Putamen (tissue), 1 donor: ENCODE results near the gene CCR9.
A peak's percentile ranks its signal among the peaks of the same experiment; 100 is the strongest.
"Not testable (repeated sequence)": the region's sequence is repeated elsewhere in the genome, so short reads cannot be mapped to it uniquely, and the experiment has no call there.

Experiments used
- DNase-seq: peaks from one replicate; pipeline ENCODE4 v3.0.0-alpha.2; 2016; ENCODE audit warnings: low spot score

Gene CCR9, protein sequence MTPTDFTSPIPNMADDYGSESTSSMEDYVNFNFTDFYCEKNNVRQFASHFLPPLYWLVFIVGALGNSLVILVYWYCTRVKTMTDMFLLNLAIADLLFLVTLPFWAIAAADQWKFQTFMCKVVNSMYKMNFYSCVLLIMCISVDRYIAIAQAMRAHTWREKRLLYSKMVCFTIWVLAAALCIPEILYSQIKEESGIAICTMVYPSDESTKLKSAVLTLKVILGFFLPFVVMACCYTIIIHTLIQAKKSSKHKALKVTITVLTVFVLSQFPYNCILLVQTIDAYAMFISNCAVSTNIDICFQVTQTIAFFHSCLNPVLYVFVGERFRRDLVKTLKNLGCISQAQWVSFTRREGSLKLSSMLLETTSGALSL

DNA sequence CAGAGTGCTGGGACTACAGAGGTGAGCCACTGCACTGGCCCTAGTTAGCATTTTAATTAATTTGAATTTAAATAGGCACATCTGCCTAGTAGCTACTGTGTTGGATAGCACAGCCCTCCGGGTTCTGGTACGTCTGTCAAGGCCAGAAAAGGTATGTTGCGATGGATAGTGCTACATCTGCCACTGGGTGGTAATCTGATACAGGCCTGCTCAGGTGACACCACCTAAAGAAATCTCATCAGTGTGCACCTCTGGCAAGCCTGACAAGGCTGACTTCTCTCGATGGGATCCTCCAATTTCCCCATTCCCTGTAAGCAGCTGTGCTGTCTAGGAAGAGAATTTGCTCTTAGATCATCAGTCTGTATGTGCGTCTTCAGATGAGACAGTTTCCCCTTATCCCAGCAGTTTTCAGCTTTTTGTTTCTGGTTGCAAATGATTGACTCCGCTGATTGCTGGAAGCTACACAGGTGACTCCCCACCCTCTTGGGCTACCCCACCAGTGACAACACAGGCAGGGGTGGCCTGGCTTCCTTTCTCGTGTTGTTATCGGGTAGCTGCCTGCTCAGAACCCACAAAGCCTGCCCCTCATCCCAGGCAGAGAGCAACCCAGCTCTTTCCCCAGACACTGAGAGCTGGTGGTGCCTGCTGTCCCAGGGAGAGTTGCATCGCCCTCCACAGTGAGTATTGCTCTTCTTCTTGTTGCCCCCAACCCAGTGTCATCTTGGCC is at the start of gene CCR9:
TSS of gene CCR9 (plus strand) at position 565 of the 727 bp plus-strand sequence. CDS start 8,391 bp downstream, outside the sequence.
- no peak for DNase-seq

DNA sequence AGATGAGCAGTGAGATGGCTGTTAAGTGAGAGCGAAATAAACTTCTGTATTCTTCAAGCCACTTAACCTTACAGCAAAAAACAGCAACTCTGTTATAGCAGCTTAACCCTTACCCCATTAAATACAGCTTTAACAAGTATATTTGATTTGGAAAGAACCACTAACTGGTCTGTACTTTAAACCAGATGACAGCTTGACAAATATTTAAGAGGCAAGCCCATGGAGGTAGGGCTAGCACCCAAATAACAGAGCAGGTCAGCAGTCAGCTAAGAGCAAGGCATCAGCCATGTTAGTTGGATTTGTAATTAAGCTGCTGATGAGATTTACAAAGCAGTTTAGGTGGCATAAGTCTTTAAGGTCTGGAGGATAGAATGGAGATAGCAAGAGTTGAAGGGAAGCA is 47.9 kb upstream of the CCR9 start:
- no peak for DNase-seq

DNA sequence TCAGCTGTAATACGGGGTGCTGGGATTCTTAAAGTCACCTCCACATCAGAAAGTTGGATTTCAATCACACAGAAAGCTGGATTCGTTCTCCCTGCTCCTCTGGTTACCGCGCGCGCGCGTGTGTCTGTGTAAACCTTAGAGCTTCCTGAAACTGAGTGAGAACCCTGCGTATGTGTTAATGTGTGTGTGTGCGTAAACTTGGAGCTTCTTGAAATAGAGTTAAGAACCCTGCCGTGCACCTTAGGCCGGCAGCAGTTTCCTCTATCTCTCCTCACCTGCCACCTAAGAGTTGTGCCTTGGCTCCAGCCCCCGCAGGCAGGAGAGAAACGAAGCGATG is 45.0 kb upstream of the CCR9 start:
- no peak for DNase-seq

DNA sequence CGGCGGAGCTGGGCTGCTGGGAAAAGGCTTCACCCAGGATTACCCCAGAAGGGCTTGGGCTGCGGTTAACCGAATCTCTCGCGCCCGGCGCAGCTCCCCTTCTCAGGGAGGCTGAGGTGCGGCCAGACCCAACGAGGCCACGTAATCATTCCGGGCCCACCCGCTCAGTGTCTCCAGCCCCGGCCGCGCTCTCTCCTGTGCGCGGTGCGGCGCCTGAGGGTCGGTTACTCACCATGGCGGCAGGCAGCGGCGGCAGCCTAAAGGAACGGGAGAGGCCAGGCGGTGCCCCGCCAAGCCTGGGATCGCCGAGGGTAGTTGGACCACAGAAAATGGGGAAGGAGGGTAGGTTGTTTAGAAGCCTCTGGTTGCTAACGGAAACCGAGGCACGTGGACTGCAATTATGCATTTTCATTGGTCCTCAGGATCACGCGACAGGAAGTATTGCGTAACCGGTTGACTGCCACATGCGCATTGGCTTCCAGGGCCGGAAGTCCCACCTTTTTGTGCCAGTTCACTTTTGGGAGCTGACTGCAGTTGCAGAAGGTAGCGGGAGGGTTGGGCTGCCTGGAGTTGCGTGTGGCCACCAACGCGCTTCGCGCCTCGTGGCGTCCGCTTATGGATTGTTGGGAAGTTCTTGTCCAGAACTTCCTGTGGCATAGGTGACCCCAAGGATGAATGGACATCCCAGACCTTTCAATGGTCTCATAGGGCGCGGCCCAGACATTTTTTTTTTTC is 44.4 kb upstream of the CCR9 start, which contains the start of gene LZTFL1:
TSS of gene LZTFL1 (minus strand) at position 363 of the 735 bp plus-strand sequence. CDS start at position 235, 128 bp downstream.
- peak; percentile 94 for DNase-seq

DNA sequence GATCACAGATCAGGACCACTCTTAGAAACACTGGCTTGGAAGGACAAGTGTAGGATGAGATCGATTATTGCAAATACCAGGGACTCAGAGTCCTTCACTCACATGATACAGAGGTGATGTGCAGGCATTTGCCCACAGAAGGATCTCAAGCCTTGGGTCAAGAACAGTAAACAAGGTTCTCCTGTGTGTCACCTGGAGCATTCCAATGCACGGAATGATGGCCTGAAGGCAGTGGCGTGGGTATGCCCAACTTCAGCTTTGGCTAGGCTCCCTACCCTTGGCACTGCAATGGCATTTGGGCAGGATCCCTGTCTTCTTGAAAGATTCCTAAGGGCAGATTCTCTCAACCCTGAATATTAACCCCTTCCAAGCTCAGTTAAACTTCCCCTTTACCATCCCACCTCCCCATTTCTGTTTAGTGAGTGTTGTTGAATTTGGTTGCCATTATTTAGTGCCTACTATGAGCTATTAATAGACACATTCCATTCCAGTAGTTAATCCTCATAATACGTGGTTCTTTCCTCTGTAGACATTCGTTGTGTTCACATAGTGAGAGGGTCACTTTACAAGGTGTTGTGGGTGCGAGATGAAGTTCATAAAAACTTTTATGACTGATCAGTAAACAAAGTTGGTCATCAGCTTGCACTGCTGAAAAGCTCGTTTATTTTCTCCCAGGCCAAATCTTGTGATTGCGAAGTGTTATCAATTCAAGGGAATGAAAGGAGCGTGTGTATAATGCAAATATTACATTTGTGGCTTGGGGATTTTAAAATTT is 43.3 kb upstream of the CCR9 start:
- DNase-seq = no peak

DNA sequence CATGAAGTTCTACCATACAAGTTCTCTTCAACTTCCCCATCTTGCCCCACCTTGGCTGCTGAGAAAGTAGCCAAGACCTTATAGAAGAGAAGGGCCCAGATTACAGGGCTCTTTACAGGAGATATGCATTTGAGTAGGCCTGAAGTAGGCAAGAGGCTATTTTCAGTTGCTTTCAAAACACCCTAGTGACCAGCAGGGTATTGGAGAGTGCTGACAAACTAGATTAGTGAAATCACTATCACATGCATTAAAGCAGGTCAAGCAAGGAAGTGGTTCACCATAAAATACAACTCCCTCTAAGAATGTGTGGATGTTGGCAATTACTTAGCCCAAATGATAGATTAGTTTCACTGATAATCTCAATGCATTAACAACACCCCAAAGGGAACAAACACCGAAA is 41.7 kb upstream of the CCR9 start:
- DNase-seq = no peak

DNA sequence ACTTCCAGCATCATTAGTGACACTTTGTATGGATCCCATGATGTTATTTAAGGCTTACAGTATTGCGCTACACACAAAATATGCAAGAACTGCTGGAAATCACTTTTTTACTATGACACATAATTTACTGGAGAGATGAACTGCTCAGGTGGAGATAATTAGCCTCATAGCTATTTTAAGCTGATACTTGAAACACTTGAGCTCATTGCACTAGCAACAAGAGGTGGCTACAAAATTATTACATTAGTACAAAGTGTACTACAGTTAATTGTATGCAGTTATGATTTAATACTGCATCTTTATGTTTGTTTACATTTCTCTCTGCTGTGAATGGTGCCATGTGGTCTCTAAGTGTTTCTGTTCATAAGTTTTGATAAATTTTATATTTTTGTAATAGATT is 38.0 kb upstream of the CCR9 start:
- peak; percentile 41 for DNase-seq

DNA sequence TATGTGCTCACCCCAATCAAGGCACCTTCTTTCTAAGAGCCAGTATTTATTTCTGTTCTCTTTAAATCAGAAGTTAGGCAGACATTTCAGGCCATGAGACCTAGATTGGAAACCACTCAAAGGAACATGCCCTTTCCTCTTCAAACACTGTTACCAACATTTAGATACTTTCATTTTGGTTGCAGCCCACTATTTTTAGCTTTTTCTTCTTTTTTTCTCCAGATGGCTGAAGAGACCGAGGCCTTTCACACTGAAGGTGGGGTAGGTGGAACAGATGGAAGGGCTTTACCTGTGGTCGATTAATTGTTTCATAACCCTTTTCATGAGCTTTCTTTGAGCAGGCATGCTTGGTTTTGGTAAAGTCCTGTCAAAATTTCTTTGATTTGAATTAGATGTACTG is 33.5 kb upstream of the CCR9 start:
- DNase-seq = no peak

DNA sequence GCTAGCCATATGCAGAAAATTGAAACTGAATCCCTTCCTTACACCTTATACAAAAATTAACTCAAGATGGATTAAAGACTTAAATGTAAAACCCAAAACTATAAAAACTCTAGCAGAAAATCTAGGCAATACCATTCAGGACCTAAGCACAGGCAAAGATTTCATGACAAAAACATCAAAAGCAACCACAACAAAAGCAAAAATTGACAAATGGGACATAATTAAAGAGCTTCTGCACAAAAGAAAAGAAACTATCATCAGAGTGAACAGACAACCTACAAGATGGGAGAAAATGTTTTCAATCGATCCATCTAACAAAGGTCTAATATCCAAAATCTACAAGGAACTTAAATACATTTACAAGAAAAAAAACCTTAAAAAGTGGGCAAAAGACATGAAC is 30.0 kb upstream of the CCR9 start:
- DNase-seq = not testable (repeated sequence)

DNA sequence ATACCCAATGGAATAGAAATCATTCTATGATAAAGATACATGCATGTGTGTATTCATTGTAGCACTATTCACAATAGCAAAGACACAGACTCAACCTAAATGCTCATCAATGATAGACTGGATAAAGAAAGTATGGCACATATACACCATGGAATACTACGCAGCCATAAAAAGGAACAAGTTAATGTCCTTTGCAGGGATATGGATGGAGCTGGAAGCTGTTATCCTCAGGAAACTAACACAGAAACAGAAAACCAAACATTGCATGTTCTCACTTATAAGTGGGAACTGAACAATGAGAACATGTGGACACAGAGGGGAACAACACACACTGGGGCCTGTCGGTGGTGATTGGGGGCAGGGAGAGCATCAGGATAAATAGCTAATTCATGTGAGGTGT is 29.3 kb upstream of the CCR9 start:
- DNase-seq = not testable (repeated sequence)

DNA sequence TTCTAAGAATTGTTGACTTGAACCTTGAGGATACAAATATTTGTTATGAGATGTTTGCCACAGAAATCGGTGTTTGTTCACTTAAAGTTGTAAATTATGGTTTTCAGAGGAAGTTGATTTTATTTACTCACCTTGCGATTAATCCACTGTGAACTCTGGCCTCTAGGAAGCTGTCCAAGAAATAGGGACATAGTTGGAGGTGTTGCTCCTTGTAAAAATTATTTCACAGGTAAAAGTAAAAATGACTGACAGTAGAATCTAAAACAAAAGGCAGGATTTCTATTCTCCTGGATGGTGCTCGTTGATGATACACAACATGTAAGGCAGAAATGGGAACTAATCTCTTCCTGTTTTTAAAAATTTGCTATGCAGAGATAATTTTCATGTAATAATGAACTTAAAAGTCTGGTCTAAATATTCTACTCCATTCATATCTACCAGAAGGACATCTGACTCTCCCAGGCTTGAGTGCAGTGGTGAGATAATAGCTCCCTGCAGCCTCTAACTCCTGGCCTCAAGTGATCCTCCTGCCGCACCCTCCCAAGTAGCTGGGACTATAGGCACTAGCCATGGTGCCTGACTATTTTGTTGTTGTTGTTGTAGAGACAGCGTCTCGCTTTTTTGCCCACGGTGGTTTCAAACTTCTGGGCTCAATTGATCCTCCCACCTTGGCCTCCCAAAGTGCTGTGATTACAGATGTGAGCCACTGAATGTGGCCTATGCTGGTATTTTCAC is 27.4 kb upstream of the CCR9 start:
- no peak for DNase-seq

DNA sequence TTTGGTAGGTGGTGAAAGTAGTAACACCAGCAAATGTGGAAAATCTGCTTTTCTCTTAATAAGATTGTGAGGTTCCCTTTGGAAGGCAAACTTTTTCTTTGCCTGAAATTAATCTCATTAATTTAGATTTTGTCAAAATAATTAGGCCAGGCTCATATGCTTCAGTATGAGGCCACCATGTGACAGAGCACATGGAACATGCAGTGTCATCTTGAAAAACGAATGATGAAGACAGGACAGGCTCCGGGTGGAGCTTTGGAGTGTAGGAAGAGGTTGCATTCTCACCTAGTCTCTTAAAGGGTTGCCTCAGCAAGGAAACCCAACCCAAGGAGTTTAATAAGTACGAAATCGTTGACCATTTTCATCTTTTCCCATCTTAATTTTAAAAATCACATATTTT is 25.9 kb upstream of the CCR9 start:
- no peak for DNase-seq

DNA sequence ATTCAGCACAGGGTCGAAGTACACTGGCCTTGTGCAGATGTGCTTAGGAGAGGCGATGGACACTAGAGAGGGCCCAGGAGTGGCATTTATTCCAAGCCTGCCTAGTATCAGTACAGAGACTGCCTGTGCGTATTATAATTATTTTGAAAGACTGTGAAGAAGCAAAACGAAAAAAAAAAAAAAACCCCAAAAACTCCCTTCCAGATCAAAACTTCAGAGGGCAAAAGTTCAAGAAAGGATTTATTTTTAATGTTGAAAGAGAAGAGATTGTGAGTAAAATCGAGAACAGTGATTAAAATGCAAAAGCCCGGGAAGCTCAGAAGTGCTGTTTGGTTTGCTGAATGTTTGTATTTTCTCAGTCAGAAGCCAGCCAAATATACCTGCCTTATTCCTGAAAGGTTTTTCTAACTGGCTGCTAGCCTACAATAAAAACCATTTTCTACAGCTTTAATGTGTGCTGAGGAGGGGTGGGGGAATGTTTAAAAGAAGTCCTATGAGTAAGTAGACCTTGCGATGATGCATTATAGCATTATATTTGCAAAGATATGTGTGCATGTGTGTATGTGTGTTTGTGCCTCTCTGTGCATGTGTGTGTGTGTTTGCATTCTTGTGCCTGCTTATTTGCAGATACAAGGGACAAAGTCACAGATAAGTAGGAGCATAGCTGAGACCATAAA is 25.2 kb upstream of the CCR9 start:
- DNase-seq = no peak

DNA sequence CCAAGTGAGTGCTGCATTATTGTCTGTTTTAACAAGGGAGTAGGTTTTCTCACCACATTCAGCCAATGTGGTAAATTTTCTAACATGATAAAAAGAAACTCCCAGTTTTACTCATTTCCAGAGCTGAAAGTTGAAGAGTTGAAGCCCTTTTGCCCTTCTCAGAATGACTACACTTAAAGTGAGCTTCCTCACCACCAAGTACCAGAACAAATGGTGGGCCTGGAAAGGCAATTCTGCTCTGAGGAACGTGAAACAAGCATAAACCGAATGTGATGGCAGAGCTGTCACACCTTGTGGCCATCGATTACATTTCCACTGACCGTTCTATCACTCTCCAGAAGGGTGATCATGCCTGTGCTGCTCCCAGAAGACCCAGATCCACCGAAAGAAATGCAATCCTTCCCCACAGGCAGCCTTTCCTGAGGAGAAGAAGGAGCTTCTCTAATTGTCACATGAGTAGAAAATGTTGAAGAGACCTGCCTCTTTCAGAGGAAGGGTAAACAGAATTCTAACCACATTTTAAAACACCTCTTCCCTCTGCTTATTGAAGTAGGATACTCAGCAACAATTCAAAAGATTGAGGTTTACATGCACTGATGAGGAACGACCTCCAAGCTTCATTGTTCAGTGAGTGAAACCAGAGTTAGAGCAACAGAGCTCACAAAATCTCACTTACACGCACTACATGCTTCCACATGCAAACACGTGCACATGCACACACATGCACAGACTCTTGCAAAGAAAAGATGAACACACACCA is 21.4 kb upstream of the CCR9 start:
- no peak for DNase-seq

DNA sequence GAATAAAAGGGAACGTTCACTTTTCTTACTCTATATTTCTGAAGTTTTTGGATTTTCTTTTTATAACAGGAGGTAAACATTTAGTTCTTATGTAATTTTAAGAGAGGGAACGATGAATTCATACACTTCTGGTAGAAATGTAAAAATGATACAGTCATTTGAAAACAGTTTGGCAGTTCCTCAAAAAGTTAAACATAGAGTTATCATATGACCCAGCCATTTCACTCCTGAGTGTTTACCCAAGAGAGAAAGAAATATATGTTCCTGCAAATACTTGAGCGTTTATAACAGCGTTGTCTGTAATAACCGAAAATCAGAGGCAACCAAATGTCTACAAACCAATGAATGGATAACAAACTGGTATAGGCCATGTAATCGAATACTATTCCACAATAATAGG is 20.8 kb upstream of the CCR9 start:
- DNase-seq = no peak

DNA sequence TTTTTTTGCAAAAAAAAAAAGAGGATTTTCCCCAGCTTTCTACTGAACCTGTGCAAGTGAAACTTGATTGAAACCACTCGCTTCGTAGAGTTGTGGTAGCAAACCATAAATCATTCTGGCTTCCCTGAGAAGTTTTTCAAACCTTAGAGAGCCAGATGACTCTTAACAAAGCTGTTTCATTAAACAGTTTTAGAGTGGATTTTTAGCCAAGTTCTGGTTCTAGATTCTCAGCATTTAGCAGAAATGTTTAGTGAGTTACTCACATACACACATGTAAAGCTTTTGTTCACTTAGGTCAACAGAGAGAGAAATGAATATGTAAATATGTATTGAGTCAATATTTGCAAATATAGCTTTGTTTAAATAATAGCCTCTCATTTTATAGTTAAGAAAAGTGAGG is 18.1 kb upstream of the CCR9 start:
- DNase-seq = no peak

DNA sequence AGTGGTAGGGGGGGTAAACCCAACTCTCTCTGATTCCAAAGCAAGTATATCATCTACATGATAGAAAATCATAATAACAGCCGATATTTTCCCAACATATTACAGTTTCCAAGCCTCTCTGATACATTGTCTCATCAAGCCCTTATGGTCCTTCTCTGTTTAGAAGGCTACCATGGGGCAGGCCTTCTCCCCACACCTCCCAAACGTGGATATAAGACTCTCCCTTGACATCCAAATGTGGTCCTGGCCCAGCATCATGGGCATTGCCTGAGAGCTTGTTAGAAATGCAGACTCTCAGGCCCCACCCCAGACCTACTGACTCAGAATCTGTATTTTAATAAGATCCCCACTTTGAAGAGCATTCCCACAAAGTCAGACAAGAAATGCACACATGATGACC is 17.7 kb upstream of the CCR9 start:
- no peak for DNase-seq

DNA sequence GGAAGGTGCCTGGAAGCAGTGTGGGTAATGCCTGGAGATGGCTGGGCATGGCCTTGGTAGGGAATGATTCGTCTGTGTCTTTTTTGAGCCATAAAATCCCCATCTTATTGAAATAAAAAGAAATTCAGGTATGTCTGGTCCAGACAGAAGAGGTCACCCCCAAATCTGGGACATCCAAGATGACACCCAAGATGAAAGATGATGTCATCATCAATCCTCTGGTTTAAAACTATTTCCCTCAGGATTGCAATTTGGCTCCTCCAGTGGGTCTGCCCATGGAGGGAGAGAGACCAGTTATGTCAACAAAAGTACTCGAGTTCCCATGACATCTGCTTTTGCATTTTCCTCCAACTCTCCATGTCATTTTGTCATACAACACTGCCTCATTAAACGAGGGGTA is 16.7 kb upstream of the CCR9 start:
- no peak for DNase-seq

DNA sequence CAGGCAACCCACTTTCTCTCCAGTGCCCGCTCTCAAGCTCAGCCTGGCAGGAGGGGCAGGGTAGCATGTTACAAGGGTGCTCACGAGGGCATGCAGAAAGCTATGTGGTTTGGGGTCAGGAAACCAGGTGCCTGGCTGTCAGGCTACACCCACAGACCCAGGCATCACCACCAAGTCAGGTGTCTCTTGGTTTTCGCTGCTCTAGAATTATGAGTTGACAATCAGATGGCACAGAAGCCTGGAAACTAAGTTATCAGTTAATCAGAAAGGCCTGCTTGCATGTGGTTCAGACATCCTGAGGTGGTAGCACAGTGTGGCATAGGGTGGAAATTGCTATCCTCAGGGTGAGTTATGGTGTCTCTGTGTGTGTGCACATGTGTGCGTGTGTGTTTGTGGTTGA is 16.2 kb upstream of the CCR9 start:
- DNase-seq = no peak

DNA sequence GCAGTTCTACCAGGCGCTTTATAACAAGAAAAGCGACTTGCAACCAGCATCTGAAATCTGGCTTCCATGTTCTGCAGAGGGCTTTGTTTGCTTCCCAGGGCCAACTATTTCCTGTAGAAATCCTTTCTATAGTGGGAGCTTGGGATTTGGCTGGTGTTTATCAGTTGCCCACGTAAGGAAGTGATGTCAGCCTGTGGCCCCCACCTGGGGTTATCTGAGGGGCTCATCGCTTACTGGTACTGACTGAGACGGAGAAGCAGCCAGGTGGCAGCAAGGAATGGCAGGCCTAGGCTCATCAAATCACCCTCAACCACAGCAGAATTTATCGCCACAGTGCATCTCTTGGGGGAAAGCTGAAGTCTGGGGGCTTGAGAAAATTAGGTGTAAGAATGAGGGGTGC is 14.6 kb upstream of the CCR9 start:
- DNase-seq = no peak
